A549 treated with dexamethasone at 1 μM for 4 hours (cell line): ENCODE results near the gene TBCEL. TPM values are rescaled to one million over a fixed set of nuclear protein-coding genes. Genes with fewer than 3 reads are reported as not detected.

Experiments used
- total RNA-seq: library from RNA; stranded (reverse); fragments of 200-300 nt; extraction: Qiagen RNA extraction; gene quantifications from 5 replicates; pipeline ENCODE4 v1.2.3, GENCODE V29; 2022

TBCEL gene
- total RNA-seq, result 5.1 to 7.6 TPM (median 6.0 TPM) in 5 replicates

GRCh38 chr11:121023848-121024751 lies at the start of gene TBCEL:
TBCEL (plus strand) TSS chr11:121024102; CDS start chr11:121045691, 21,589 bp downstream.

GRCh38 chr11:121100943-121101342 lies 77.0 kb downstream of the TBCEL start, which contains the start of gene TECTA:
TECTA (plus strand) TSS chr11:121101243; CDS start chr11:121102666, 1,423 bp downstream.

Other genes starting within 250 kb of the TBCEL start
- 0.04 to 0.12 TPM (median 0.07 TPM) in 5 replicates for gene TECTA, start 77.1 kb downstream of the TBCEL start, total RNA-seq